Psoas muscle (tissue), 8 donors: Measurements from ENCODE around the gene IGFL2. TPM values are rescaled to one million over a fixed set of nuclear protein-coding genes. Genes with fewer than 3 reads are reported as not detected.
"Not testable (repeated sequence)": the region's sequence is repeated elsewhere in the genome, so short reads cannot be mapped to it uniquely, and the experiment has no call there.

Experiments
- ATAC-seq, 4 donors: fragments of 200-7000 bp; cut with Tn5 transposase; one replicate each; pipeline ENCODE4 v1.9.1; 2020; ENCODE audit warnings: moderate library complexity in 3 of 4, mild to moderate bottlenecking in 2 of 4
- DNase-seq, 2 donors: peaks; one replicate each; pipeline ENCODE4 v3.0.0-alpha.2; 2020
- H3K27ac ChIP-seq: fragments of 200-600 bp; one replicate; pipeline ENCODE4 v1.8.0; 2022
- H3K27me3 ChIP-seq, 3 donors: fragments of 200-600 bp in 1 of 3; one replicate each; pipeline versions ENCODE4 v1.6.1 to v1.8.0; 2013 to 2022; ENCODE audit warnings: low read length in 2 of 3, mild to moderate bottlenecking in 2 of 3, moderate library complexity in 1 of 3; ENCODE audit not compliant: insufficient read depth in 3 of 3
- H3K36me3 ChIP-seq, 2 donors: fragments of 200-600 bp in 1 of 2; one replicate each; pipeline versions ENCODE4 v1.6.1 to v1.8.0; 2013 to 2022; ENCODE audit warnings: low read depth in 1 of 2, mild to moderate bottlenecking in 1 of 2, moderate library complexity in 1 of 2; ENCODE audit not compliant: insufficient read depth in 1 of 2
- H3K4me1 ChIP-seq: fragments of 200-600 bp; one replicate; pipeline ENCODE4 v1.8.0; 2022
- H3K4me3 ChIP-seq: fragments of 200-600 bp; one replicate; pipeline ENCODE4 v1.8.0; 2022; ENCODE audit warnings: mild to moderate bottlenecking
- H3K9me3 ChIP-seq: fragments of 200-600 bp; one replicate; pipeline ENCODE4 v1.8.0; 2022
- CTCF ChIP-seq: fragments of 200-600 bp; IDR thresholded peaks from one replicate; pipeline ENCODE4 v1.8.0; 2022; ENCODE audit warnings: antibody characterized with exemption
- WGBS, 3 donors: extraction: QIAGEN DNeasy Blood & Tissue Kit; methylation state at CpG; one replicate each; pipeline versions ENCODE4 v1.1.6 to v1.1.7; 2013; 5-methylcytosine and 5-hydroxymethylcytosine counted together
- intact Hi-C, 2 donors: fragments of 100-400 bp; cut with DNase I; formaldehyde crosslinking; loops; one replicate each; pipeline versions ENCODE4 v1.11.0 to v1.14.2; 2022
- polyA plus RNA-seq, 3 donors: library from polyadenylated mRNA; stranded (reverse); fragments of 200-250 nt; gene quantifications; one replicate each; pipeline ENCODE4 v1.2.3, GENCODE V29; 2013
- total RNA-seq, 4 donors: library from RNA; stranded (reverse); fragmentation: NEBNext Ultra II Directional in 2 of 4; extraction: Animal tissue kit (Norgen Biotek cat#: 25700) in 2 of 4; gene quantifications; one replicate each; pipeline versions ENCODE4 v1.2.1 to v1.2.4, GENCODE V29; 2021 to 2023
- donor health status: healthy with polysubstance abuse.
- donor health status: DM: no; HTN: no; CAD: no; lungs with moderate emphysema.
- donor health status: Bipolar disorder and iron deficiency.
- donor health status: healthy.
- donor health status: DM: yes; HTN: yes; CAD: no.
- donor health status: DM: no; HTN: no; CAD: no.
- donor health status: DM: no; HTN: no; CAD: no.
- donor health status: DM: yes; HTN: yes; CAD: no.

IGFL2 gene
- total and polyA plus RNA-seq, 7 donors, result not detected

DNA sequence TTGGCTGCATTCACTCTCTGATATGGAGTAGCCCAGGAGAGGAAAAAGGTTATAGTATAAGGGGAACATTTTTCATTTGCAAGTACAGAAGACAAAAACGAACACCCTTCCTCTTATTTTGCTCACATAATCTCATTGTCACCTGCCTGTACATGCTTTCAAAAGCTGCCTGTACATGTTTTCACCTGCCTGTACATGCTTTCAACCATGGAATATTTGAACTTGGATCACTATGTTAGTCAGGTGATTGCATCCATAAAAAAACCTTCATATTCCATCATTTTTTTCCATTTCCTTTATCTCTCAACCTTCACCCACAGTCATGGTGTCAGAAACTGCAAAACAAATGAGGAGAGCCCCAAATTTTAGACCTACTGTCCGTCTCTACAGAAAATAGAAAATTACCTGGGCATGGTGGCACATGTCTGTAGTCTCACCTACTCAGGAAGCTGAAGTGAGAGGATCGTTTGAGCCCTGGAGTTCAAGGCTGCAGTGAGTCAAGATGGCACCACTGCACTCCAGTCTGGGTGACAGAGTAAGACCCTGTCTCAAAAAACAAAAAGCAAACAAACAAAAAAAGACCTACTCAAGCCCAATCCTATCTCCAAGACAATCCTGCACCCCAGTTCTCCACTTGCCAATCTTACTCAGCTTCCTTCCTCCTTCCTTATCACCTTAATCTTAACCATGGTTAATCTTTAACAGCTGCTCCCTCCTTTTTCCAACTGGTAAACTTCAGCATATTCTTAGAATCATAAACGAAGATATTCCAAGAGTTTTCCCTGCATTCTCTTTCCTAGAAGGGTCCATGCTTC is 11.6 kb downstream of the IGFL2 start:
- peaks cover 0 to 11% (median 3%) of the 10 kb centered on the region in 3 donors for H3K27me3 ChIP-seq
- 44 to 57% (median 51%) methylated on average over 4 of the region's 4 CpGs for WGBS, 3 donors
- intact Hi-C loops, result no loop called here
- no peak for TF ChIP-seq CTCF
- H3K4me1 ChIP-seq, result no peaks in the 10 kb centered on the region
- H3K27ac ChIP-seq, result no peak overlapping the region
- no peak for ATAC-seq
- no peaks in the 10 kb centered on the region for H3K36me3 ChIP-seq
- no peak overlapping the region for H3K4me3 ChIP-seq
- peaks cover 6% of the 10 kb centered on the region for H3K9me3 ChIP-seq
- no peak for DNase-seq

DNA sequence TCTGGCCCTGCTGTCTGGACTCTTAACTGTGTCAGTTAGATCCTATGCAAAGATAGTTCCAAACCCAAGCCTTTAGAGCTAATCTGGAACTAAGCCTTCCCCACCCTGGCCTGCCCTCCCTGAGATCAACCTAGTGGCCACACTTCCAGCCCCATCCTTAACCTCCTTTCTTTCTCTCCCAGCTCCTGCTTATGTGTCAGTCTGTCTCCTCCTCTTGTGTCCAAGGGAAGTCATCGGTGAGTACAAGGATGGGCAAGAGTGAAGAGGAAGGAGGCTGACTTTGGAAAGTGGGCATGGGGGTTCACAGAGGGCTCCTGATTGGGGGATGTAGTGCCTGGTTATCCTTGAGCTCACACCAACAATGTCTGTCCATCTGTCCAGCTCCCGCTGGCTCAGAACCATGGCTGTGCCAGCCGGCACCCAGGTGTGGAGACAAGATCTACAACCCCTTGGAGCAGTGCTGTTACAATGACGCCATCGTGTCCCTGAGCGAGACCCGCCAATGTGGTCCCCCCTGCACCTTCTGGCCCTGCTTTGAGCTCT is 12.3 kb downstream of the IGFL2 start:
- Histone ChIP-seq H3K4me1 (no peaks in the 10 kb centered on the region), H3K27ac (no peak overlapping the region), H3K36me3 (no peaks in the 10 kb centered on the region), H3K27me3 (peaks cover 0 to 11% (median 3%) of the 10 kb centered on the region in 3 donors), H3K9me3 (peaks cover 6% of the 10 kb centered on the region), H3K4me3 (no peak overlapping the region)
- no peak for ATAC-seq
- DNase-seq, result no peak
- WGBS, 3 donors, result 89 to 90% (median 90%) methylated on average over 7 of the region's 7 CpGs
- TF ChIP-seq CTCF, result no peak
- intact Hi-C loops, result no loop called here

GRCh38 chr19:46161642-46162257 is 13.7 kb downstream of the IGFL2 start:
- H3K36me3 ChIP-seq, H3K4me3 ChIP-seq, intact Hi-C loops, H3K4me1 ChIP-seq, H3K27ac ChIP-seq, DNase-seq, ATAC-seq, H3K9me3 ChIP-seq, H3K27me3 ChIP-seq: not testable (repeated sequence)
- 33 to 75% (median 70%) methylated on average over 2 of the region's 2 CpGs for WGBS, 3 donors

DNA sequence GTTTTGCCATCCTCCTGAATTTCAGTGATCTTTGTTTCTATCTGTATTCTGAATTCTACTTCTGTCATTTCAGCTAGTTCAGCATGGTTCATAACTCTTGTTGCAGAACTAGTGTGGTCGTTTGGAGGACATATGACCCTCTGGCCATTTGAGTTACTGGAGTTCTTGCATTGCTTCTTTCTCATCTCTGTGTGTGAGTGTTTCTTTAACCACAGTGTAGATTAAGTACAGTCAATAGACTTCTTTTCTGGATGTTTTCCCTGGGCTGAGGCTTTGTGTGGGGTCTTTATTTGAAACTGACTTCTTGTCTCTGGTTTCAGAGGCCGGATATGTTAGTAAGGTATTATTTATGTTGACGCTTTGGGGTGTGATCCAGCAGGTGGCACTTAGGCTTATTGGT is 14.7 kb downstream of the IGFL2 start:
- no peaks in the 10 kb centered on the region for H3K4me1 ChIP-seq
- ATAC-seq (no peak), DNase-seq (no peak)
- WGBS, 3 donors, result 57 to 72% (median 60%) methylated on average over 3 of the region's 3 CpGs
- H3K27me3 ChIP-seq, result peaks cover 0 to 7% (median 0%) of the 10 kb centered on the region in 3 donors
- no peaks in the 10 kb centered on the region for H3K36me3 ChIP-seq
- no peak for TF ChIP-seq CTCF
- H3K4me3 ChIP-seq, result no peak overlapping the region
- intact Hi-C loops, result no loop called here
- peaks cover 6% of the 10 kb centered on the region for H3K9me3 ChIP-seq
- no peak overlapping the region for H3K27ac ChIP-seq

- Histone ChIP-seq H3K4me1 (no peaks in the 10 kb centered on the region), H3K9me3 (no peaks in the 10 kb centered on the region), H3K27ac (no peak overlapping the region), H3K36me3 (no peaks in the 10 kb centered on the region), H3K27me3 (peaks cover 0 to 12% (median 2%) of the 10 kb centered on the region in 3 donors), H3K4me3 (no peak overlapping the region)
- DNase-seq, result no peak
- TF ChIP-seq CTCF, result no peak
- WGBS, 3 donors, result 63 to 68% (median 66%) methylated on average over 8 of the region's 8 CpGs
- intact Hi-C loops, result no loop called here
- no peak for ATAC-seq
Measured at GRCh38 chr19:46173886-46174480, 25.9 kb downstream of the IGFL2 start.
